ENCODE data around the gene AJUBA.
"Not testable (repeated sequence)": the region's sequence is repeated elsewhere in the genome, so short reads cannot be mapped to it uniquely, and the experiment has no call there.

Gene AJUBA

GRCh38 chr14:22982477-22983245, at the start of gene AJUBA:
TSS of gene AJUBA (minus strand) at chr14:22982551. CDS start at chr14:22982266, 285 bp downstream.
- peak; percentile 80 for DNase-seq

- DNase-seq = no peak
These were observed 48.6 kb upstream of the AJUBA start for GRCh38 chr14:23030936-23031335.

- DNase-seq = no peak
These were observed 46.4 kb upstream of the AJUBA start for GRCh38 chr14:23028799-23029198.

GRCh38 chr14:23025151-23025814, 42.9 kb upstream of the AJUBA start:
- DNase-seq = no peak

GRCh38 chr14:23024612-23025075, 42.3 kb upstream of the AJUBA start:
- DNase-seq = no peak

GRCh38 chr14:23023795-23024152, 41.4 kb upstream of the AJUBA start:
- DNase-seq = no peak

GRCh38 chr14:23023022-23023794, 40.9 kb upstream of the AJUBA start:
- no peak for DNase-seq

GRCh38 chr14:23021889-23022442, 39.6 kb upstream of the AJUBA start:
- DNase-seq = no peak

GRCh38 chr14:23021434-23021833, 39.1 kb upstream of the AJUBA start:
- DNase-seq = no peak

- no peak for DNase-seq
These were observed 38.1 kb upstream of the AJUBA start for GRCh38 chr14:23020143-23021128.

GRCh38 chr14:23018107-23018506, 35.8 kb upstream of the AJUBA start:
- DNase-seq = no peak

- DNase-seq = no peak
These were observed 34.7 kb upstream of the AJUBA start for GRCh38 chr14:23017091-23017490.

- DNase-seq = no peak
These were observed 33.3 kb upstream of the AJUBA start for GRCh38 chr14:23015618-23016017.

GRCh38 chr14:23013749-23014054, 31.4 kb upstream of the AJUBA start:
- DNase-seq = not testable (repeated sequence)

GRCh38 chr14:23013054-23013748, 30.9 kb upstream of the AJUBA start:
- no peak for DNase-seq

GRCh38 chr14:23009939-23010726, 27.8 kb upstream of the AJUBA start, which contains the start of gene C14orf93:
TSS of gene C14orf93 (minus strand) at chr14:23010143. CDS start at chr14:22999023, 11,120 bp downstream.
- peak; percentile 27 for DNase-seq

GRCh38 chr14:23009483-23009938, 27.2 kb upstream of the AJUBA start:
- no peak for DNase-seq

- DNase-seq = no peak
These were observed 26.5 kb upstream of the AJUBA start for GRCh38 chr14:23008831-23009230.

- peak; percentile 95 for DNase-seq
These were observed 24.4 kb upstream of the AJUBA start for GRCh38 chr14:23006544-23007419.

Measured in T1000 (cell line).